DOHH2 (cell line): ENCODE measurements around the gene TAF1D.

Experiments
- CTCF ChIP-seq: fragments of 200-600 bp; sonication (generic); IDR thresholded peaks from one replicate; pipeline ENCODE4 v1.5.1; 2014; ENCODE audit warnings: antibody characterized with exemption, mild to moderate bottlenecking, low read depth, low read length; ENCODE audit not compliant: poor library complexity, severe bottlenecking
- EZH2phosphoT487 ChIP-seq: fragments of 200-600 bp; sonication (generic); IDR thresholded peaks from 2 replicates; pipeline ENCODE4 v1.6.1; 2017; ENCODE audit warnings: borderline replicate concordance, mild to moderate bottlenecking, antibody characterized with exemption, low read length, moderate library complexity, mixed read lengths

GRCh38 chr11:93783765-93784144 is 42.5 kb upstream of the TAF1D start:
- TF ChIP-seq CTCF (no peak), EZH2phosphoT487 (no peak)
